GM12873 (cell line): ENCODE data around the gene IGSF21.

Experiments
- TF ChIP-seq, protein P1 (sequence below): IDR thresholded peaks from 2 replicates; pipeline ENCODE4 v1.5.1; 2012; ENCODE audit warnings: low read depth, mild to moderate bottlenecking, moderate library complexity, low read length, control low read depth; ENCODE audit not compliant: insufficient read depth; ENCODE audit errors: missing control alignments

IGSF21 gene

DNA sequence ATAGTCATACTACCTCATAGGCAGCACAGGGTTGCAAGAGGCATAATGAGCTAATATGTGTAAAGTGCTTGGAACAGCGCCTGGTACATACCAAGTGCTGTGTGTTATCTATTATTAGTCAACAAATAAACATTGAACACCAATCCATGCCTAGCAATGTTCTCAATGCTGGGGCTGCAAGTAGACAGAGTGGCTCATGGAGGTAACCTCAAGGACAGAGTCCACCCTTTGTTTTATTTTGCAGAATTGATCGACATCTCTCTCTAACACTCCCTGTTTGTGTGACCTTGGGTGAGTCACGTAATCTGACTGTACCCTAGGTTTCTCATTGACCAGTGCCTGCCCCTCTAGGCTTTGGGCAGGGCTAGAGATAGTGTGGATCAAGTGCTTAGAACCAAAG, 209.2 kb downstream of the IGSF21 start:
- TF ChIP-seq, protein P1, sequence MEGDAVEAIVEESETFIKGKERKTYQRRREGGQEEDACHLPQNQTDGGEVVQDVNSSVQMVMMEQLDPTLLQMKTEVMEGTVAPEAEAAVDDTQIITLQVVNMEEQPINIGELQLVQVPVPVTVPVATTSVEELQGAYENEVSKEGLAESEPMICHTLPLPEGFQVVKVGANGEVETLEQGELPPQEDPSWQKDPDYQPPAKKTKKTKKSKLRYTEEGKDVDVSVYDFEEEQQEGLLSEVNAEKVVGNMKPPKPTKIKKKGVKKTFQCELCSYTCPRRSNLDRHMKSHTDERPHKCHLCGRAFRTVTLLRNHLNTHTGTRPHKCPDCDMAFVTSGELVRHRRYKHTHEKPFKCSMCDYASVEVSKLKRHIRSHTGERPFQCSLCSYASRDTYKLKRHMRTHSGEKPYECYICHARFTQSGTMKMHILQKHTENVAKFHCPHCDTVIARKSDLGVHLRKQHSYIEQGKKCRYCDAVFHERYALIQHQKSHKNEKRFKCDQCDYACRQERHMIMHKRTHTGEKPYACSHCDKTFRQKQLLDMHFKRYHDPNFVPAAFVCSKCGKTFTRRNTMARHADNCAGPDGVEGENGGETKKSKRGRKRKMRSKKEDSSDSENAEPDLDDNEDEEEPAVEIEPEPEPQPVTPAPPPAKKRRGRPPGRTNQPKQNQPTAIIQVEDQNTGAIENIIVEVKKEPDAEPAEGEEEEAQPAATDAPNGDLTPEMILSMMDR, result no peak

DNA sequence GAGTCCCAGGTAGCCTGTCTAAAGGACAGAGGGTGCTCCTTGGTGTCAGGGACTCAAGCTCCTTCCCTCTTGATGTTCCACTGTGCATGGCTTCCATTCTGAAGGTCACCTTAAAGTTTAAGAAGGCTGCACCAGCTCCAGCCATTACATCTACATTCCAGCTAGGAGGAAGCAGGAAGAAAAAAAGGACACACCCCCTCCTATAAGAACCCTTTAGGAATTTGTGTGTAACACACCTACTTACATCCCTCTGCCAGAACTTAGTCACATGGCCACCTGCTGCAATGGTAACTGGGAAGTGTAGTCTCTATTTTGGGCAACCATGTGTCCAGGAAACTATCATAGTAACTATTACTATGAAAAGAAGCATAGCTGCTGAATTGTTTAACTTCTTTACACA, 211.5 kb downstream of the IGSF21 start:
- TF ChIP-seq, protein P1, result no peak

GRCh38 chr1:18320051-18320450, 212.5 kb downstream of the IGSF21 start:
- TF ChIP-seq, protein P1, result no peak

- TF ChIP-seq, protein P1, result peak; percentile 39
These were observed 214.9 kb downstream of the IGSF21 start for GRCh38 chr1:18322368-18323032.

GRCh38 chr1:18323259-18323658, 215.7 kb downstream of the IGSF21 start:
- TF ChIP-seq, protein P1, result no peak

DNA sequence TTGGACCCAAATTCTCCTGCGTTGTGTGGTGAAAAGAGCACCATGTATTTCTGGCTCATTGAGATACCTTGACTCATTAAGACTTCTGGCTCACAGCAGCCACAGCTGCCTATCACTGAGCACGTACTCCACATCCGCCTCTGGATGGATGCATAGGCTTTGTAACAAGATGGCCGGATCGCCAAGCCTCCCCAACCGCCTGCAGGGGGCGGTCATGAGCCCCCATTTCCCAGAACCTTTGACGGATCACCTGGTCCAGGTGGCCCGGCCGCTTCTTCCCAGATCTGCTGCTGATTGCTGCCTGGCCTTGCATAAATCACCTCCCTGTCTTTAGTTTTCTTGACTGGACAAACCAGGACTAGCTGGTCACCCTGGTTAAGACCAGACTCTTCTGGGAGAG, 216.6 kb downstream of the IGSF21 start:
- TF ChIP-seq, protein P1, result peak; percentile 57

GRCh38 chr1:18325136-18325535, 217.5 kb downstream of the IGSF21 start:
- TF ChIP-seq, protein P1, result no peak
